NCI-H460 (cell line): Measurements from ENCODE around the gene AMZ1. TPM values are rescaled to one million over a fixed set of nuclear protein-coding genes. Genes with fewer than 3 reads are reported as not detected.
A peak's percentile ranks its signal among the peaks of the same experiment; 100 is the strongest.
"Not testable (repeated sequence)": the region's sequence is repeated elsewhere in the genome, so short reads cannot be mapped to it uniquely, and the experiment has no call there.

Experiments
- DNase-seq: peaks from one replicate; pipeline ENCODE4 v3.0.0-alpha.2; 2016; ENCODE audit warnings: low read depth; ENCODE audit errors: extremely low read depth
- total RNA-seq: library from RNA; depleted of rRNA; stranded (reverse); fragments of >200 nt; shearing (Covaris generic); gene quantifications from 2 replicates; pipeline ENCODE4 v1.2.3, GENCODE V29; 2014

The AMZ1 gene
- total RNA-seq, 1 experiment from 2014 or later: not detected

DNA sequence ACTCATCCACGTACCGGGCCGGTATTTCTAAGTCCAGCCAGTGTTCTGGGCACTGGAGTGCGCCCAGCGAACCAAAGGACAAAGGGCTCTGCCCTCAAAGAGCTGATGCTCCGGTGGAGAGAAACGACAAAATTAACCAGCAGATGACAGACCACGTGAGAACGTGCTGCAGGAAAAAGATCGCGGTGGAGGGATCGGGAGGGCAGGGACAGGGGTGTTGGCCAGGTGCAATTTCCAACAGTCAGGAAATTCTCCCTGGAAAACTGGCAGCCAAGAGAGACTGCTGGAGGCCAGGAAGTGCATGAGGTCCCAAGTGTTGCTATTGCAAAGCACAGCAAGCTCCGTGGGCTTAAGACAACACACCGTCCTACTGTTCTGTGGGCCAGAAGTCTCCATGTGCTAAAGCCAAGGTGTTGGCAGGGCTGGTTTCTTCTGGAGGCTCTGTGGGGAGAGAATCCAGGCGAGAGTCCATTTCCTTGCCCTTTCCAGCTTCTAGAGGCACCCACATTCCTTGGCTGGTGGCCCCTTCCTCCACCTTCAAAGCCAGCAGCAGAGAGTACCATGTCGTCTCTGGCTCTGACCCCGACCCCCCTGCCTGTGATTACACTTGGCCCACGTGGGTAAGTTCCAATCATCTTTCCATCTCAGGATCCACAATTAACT is 21.3 kb upstream of the AMZ1 start:
- DNase-seq: no peak

DNA sequence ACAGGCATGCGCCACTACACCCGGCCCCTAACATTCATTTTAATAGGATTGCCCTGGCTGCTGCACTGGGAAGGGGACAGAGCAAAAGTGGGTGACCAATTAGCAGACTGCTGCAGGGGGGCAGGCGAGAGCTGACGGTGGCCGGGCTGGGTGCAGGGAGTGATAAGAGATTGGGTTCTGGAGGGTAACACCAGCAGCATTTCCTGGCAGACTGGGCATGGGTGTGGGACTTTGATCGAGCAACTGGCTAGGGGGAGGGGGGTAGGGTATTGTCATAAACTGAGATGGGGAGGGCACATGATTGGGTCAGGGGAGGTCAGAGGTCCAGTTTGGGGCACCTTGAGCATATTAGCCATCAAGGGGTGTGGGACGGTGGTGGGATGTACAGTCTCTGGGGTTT is 20.2 kb upstream of the AMZ1 start:
- no peak for DNase-seq

DNA sequence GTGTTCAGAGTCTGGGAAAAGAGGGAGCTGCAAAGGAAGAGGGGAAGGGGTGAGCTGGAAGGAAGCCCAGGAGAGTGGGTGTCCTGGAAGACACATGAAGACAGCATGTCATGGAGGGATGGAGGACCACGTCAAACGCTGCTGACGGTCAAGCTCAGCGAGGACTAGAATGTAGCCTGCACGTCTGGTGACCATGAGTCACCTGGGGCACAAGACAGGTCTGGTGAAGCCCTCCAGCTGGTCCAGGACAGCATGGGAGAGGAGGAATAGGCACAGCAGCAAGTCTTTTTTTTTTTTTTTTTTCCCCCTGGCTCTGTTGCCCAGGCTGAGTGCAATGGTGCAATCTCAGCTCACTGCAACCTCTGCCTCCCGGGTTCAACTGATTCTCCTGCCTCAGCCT is 19.6 kb upstream of the AMZ1 start:
- DNase-seq: no peak

DNA sequence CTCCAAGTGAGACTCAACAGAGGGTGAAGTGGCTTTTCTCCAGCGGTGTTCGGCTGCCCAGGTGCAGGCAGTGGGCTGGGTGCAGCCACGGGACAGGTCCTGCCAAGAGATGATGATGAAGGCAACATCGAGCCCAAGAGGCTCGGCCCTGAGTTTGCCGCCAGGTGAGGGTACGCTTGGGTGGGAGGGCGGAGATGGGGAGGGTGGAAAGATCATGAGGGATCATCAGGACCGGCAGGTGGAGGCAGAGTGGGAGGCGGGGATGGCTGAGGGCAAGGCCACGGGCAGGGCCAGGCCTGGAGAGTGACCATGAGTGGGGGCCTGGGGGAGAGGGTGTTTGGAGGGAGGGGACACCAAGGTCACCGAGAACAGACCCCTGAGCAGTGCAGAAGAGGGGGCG is 17.8 kb upstream of the AMZ1 start:
- no peak for DNase-seq

DNA sequence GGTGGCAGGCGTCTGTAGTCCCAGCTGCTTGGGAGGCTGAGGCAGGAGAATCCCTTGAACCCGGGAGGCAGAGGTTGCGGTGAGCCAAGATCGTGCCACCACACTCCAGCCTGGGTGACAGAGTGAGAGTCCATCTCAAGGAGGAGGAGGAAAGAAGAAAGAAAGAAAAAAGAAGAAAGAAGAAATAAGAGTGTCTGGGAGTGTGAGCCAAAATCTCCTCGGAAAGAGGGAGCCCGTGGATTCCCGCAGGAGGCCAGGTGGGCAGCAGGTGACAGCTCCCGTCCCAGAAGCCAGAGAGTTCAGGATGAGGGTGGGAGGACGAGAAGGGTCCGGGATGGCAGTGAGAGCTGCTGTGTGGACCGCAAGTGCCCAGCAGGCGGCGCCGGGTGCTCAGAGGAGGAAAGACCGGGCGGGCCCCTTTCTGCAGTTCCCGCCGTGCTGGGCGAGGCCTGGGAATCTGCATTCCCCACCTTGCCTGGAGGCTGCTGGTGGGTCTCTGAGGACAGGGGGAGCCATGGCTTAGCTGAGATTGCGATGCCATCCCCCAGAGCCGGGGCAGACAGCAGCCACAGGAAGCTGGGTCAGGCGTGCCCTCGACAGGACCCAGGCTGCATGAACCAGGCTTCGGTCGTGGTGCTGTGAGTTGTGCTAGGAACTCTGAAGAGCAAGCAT is 17.1 kb upstream of the AMZ1 start:
- peak; percentile 46 for DNase-seq

DNA sequence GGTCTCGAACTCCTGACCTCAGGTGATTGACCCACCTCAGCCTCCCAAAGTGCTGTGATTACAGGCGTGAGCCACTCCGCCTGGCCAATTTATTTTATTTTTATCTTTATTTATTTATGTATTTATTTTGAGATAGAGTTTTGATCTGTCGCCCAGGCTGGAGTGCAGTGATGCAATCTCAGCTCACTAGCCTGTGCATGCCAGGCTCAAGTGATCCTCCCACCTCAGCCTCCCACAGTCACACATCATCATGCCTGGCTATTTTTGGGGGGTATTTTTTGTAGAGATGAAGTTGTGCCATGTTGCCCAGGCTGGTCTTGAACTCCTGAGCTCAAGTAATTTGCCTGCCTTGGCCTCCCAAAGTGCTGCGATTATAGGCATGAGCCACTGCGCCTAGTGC is 14.8 kb upstream of the AMZ1 start:
- not testable (repeated sequence) for DNase-seq

DNA sequence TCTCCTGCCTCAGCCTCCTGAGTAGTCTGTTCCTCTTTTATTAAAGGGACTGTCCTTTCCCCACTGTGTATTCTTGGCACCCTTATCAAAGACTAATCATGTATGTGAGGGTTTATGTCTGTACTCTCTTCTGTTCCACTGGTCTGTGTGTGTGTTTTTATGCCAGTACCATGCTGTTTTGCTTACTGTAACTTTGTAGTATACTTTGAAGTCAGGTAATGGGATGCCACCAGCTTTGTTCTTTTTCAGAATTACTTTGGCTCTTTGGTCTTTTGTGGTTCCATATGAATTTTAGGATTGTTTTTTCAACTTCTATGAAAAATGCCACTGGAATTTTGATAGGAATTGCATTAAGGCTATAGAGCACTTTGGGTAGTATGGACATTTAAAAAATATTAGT is 14.1 kb upstream of the AMZ1 start:
- no peak for DNase-seq

DNA sequence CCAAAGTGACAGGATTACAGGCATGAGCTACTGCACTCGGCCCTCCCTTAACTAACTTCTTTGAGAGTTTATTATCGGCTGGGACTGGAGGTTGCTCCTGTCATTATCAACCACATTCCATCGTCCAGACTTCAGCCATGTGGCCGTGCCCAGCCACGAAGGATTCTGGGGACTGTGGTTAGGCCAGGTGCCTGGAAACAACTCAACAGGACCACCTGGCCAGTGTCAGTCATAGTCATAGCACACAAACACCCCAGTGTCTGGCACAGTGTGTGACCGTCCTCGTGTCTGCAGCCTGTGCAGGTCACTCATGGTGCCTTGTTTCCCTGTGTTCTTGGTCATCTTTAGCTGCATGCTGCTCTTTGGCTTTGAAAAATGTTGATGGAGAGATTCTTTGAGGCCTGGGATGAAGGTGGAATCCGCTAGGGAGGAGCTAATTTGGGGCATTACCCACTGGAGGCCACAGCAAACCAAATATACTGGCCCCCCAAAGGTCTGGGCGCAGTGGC is 12.7 kb upstream of the AMZ1 start:
- no peak for DNase-seq

DNA sequence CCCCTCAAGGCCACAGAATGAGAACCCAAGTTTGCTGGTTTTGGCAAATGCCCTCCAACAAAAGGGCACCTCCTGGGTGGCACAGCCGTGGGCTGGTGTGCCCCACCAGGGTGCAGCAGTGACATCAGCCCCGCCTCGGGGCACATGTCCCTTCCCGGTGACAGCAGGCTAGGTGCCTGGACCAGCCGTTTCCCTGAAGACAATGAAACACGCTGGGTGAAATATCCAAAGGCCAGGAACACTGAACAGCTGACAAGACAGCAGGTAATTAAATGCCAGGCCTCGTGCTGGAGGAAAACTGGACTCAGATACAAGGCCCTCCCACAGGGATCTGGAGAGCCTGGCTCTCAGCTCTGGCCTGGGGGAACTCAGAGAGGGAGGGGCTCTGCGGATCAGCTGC is 11.4 kb upstream of the AMZ1 start:
- not testable (repeated sequence) for DNase-seq

DNA sequence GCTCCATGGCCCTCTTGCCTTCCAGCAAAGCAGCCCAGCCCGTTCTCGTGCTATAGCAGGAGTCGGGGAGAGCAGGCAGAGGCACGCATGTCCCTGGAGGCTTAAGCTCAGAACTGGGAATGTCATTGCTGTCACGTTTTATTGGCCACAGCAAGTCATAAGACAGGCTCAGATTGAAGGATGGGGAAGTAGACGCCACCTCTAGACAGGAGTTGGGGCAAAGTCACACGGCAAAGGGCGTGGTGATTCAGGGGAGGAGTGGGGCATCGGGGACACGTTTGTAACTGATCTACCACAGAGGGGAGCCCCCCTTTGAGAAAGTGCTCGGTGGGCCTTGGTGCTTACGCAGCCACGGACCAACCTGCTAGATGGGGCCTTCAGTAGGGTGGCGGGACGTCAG is 9.5 kb upstream of the AMZ1 start:
- DNase-seq: not testable (repeated sequence)

DNA sequence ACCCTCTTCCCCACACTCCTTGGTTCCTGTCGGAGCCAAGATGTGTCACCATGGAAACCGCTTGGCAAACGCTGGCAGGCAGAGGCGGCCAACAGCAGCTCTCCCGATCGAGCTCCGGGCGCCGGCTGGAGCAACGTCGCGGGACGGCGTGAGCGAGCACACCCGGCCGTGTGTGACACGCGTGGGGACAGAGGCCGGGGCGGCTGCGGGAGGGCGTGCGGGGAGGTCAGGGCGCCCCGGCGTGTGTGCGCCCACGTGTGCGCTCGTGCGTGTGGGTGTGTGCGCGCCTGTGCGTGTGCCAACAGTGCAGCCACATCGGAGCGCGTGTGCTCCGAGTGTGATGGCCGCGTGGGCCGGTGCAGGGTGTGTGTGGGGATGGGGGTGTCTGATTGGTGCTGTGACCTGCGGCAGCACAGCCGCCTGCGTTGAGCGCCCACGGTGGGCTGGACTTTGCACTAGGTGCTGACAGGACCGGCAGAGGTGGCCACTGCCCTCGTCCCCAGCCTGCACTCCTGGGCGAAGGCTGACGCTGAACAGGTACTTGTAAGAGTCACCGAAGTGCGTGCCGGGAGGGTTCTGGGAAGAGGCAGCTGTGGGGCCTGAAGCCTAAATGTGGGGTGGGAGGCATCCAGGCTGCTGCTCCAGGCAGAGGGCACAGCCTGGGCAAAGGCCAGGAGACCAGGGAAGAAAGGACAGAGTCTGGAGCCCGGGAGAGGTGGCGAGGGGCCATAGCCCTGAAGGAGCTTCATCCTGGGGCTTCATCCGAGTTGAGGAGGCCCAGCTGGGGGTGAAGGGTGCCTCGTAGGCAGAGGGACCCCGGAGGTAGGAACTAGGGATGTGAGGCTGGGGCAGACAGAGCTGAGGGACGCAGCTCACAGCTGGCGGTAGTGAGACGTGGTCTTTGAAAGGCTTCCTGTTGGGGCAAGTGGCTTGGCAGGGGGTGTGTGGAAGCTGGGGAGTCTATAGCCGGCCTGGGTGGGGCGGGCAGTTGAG is 8.6 kb upstream of the AMZ1 start:
- DNase-seq: not testable (repeated sequence)

DNA sequence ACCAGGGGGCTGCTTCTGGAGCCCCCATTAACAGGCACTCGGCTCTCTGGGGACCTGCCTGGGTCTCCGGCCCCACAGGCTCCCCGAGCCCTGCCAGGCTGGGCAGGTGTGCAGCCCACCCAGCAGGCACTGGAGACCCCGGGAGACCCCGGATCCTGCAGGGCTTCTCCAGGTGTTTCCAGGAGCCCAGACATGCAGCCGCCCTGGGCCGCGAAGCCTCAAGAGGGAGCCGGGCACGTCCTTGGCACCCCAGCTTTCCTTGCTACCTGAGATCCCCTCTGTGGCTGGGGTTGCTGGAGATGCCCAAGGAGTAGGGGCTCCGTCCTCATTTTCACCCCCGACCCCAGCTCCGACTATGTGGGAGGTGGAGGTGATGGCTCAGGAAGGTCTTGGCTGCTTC is 7.7 kb upstream of the AMZ1 start:
- DNase-seq: no peak

DNA sequence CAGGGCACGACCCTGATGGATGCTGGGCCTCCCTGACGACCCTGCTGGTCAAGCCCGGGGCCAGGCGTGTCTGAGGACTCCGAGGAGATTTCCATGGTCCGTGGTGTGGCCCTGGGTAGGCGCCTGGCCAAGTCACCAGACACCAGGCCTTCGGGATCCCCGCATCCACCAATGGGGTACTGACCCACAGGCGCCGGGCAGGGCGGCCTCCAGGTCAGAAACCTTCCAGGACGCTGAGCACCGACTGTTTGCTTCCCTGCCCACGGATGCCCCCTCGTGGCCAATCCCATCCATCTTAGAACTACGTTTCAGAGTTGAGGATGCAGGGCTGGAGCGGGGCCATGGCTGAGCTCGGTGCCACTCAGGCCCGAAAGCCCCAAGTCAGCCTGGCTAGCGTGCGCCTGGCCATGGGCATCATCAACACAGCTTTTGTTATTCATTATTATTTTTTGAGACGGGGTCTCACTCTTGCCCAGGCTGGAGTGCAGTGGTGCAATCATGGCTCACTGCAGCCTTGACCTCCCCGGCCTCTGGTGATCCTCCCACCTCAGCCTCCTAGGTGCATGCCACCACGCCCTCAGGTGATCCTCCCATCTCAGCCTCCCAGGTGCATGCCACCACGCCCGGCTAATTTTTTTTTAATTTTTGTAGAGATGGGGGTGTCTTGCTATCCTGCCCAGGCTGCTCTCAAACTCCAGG is 7.1 kb upstream of the AMZ1 start:
- DNase-seq: peak; percentile 73

DNA sequence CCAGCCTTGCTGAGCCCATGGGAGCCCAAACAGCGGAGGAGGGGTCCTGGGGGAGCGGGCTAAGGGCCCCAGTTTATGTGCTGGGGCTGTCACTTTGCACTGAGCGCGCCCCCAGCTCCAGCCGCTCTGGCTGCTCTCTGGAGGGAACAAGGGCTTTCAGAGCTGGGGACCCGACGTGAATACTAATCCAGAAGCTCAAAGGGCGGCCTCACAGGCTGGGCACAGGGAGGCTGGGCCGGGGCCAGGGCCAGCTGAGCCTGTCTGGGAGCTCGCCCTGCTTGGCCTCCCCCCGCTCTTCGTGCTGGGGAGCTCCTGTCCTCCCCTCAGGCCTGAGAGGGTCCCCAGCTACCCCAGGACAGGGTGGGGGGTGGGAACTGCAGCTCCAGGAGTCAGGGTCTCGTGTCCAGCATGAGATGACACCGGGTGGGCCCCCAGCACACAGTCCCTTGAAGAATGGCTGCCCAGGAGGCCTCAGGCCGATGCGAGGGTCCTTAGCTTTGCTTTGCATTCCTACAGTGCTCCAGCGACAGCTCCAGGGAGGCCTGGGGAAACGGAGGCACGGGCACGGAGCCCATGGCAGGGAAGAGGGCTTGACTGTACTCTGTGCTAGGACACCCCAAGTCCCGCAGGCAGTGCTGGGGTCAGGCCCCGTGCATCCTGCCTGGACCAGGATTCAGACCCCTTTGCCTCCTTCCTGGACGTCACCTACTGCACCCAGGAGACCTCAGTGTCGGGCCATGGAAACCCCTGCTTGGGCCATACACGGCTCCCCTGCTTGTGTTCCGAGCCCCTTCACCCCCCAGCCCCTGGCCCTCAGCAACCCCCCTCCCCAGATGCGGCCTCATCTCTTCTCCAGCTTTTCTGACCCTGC is 5.8 kb upstream of the AMZ1 start:
- no peak for DNase-seq

DNA sequence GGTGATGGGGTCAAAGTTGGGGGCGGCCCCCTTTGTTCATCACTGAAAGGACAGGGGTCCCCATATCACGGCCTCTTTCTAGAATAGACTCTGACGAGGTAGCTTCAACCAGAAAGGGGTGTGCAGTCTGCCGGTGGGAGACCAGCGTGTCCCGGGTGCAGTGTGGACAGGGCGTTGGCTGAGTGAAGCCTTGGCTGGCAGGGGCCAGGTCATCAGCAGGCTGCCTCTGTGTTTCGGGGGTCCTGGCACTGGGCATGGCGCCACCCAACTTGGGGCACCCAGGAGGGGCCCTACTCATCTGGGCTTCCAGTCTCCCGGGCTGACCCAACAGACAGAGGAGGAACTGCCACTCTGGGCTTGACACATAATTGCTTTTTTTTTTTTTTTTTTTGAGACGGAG is 3.5 kb upstream of the AMZ1 start:
- DNase-seq: no peak

DNA sequence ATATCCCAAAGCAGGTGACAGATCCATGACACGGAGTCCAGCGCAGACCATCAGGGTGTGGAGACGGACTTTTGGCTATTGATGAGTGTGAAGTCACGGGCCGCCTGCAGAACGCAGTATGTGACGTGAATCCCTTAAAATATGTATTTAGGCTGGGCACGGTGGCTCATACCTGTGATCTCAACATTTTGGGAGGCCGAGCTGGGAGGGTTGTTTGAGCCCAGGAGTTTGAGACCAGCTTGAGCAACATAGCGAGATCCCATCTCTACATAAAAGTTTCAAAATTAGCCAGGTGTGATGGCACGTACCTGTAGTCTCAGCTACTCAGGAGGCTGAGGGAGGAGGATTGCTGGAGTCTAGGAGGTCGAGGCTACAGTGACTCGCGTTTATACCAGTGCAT is 1.9 kb upstream of the AMZ1 start:
- DNase-seq: no peak

DNA sequence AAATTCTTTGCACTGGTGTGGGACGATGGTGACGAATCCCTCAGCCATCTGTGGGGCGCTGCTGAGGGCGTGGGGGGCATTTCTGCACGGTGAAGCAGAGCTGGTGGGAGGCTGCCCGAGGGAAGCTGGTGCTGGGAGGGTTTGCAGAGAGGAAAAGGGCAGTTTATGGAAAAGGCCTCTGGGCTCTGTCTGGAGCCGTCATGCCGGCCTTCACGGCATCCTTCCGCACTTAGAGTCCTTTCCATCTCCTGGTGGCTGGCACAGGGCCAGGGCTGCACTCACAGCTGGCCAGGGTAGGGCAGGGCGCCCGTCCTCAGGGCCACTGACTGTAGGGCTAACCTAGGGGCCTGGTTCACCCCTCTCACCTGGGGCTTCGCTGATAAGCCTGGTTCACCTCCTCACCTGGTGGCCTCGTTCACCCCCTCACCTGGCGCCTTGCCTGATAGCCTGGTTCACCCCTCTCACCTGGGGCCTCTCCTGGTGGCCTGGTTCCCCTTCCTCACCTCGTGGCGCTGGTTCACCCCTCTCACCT is 598 bp upstream of the AMZ1 start:
- DNase-seq: no peak

DNA sequence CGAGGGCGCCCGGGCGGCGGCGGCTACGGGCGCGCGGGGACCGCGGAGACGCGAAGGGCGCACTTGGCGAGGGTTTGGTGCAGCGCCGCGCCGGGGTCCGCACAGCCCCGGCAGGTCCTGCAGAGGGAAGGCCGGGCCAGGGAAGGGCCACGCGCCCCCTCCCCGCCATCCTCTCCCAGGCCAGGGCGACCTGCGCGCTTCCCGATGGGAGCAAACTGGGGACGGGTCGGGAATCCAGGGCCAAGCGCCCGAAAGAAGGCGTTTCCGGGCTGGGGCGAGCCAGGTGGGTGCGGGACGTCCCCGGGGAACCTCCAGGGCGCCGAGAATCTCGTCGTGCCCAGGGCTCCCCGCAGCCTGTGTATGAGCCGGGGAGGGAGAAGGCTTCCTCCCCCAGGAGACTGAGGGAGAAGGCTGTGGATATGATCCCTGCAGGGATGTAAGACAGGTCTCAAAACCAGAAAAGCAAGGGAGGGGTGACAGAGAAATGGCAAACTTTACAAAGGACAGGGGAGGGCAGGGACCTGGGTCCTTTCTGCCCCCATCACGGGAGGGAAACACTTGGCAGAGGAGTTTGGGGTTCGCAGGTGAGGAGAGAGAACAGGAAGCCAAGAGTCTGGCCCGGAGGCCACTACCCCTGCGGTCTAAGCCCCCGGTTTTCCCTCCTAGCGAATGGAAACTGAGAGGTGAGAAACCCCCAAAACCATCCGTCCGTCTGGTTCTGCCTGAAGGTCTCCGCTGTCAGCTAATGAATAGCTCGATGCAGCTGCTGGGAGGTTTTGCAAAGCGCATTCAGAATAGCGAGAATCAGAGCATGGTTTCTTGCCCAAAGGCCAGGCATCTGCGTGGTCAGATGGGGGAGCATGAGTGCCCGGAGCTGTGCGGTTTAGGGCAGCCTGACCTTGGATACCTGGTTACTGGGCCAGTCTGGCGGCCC is 674 bp downstream of the AMZ1 start:
- DNase-seq: no peak
